Liver (tissue), 9 donors: ENCODE data around the gene WASF2. TPM values are rescaled to one million over a fixed set of nuclear protein-coding genes. Genes with fewer than 3 reads are reported as not detected.

Source experiments
- DNase-seq: peaks from one replicate; pipeline ENCODE4 v3.0.0-alpha.2; 2017; ENCODE audit warnings: low spot score
- H3K27ac ChIP-seq, 2 donors: one replicate each; pipeline ENCODE4 v1.7.0; 2013; ENCODE audit warnings: inconsistent platforms in 2 of 2, low read length in 2 of 2, control low read depth in 1 of 2, low read depth in 1 of 2, mild to moderate bottlenecking in 1 of 2
- H3K27me3 ChIP-seq, 4 donors: one replicate each; pipeline versions ENCODE4 v1.6.1 to v1.7.0; 2013; ENCODE audit warnings: low read length in 3 of 4, inconsistent platforms in 1 of 4, mild to moderate bottlenecking in 1 of 4, moderate library complexity in 1 of 4; ENCODE audit not compliant: control insufficient read depth in 4 of 4, insufficient read depth in 4 of 4
- H3K36me3 ChIP-seq, 4 donors: one replicate each; pipeline versions ENCODE4 v1.6.1 to v1.7.0; 2013; ENCODE audit warnings: low read length in 3 of 4, mild to moderate bottlenecking in 3 of 4, low read depth in 1 of 4, moderate library complexity in 1 of 4; ENCODE audit not compliant: control insufficient read depth in 4 of 4, insufficient read depth in 3 of 4
- H3K4me1 ChIP-seq, 4 donors: one replicate each; pipeline versions ENCODE4 v1.6.1 to v1.7.0; 2013; ENCODE audit warnings: low read length in 3 of 4, mild to moderate bottlenecking in 3 of 4, moderate library complexity in 1 of 4; ENCODE audit not compliant: control insufficient read depth in 4 of 4, insufficient read depth in 4 of 4
- H3K4me3 ChIP-seq, 3 donors: one replicate each; pipeline versions ENCODE4 v1.6.1 to v1.7.0; 2013; ENCODE audit warnings: low read length in 3 of 3, control low read depth in 1 of 3, low read depth in 1 of 3, mild to moderate bottlenecking in 1 of 3
- H3K9ac ChIP-seq, 2 donors: one replicate each; pipeline ENCODE4 v1.7.0; 2013; ENCODE audit warnings: low read length in 2 of 2, mild to moderate bottlenecking in 2 of 2, moderate library complexity in 2 of 2, control low read depth in 1 of 2, low read depth in 1 of 2
- H3K9me3 ChIP-seq, 4 donors: one replicate each; pipeline versions ENCODE4 v1.6.1 to v1.7.0; 2013; ENCODE audit warnings: low read length in 3 of 4; ENCODE audit not compliant: control insufficient read depth in 4 of 4
- EGR1 ChIP-seq, 2 donors: IDR thresholded peaks; 2 replicates each; pipeline ENCODE4 v1.6.1; 2016 to 2018; ENCODE audit warnings: antibody characterized with exemption in 2 of 2, low read depth in 2 of 2
- FOXA1 ChIP-seq: IDR thresholded peaks from 2 replicates; pipeline ENCODE4 v1.6.1; 2016; ENCODE audit warnings: antibody characterized with exemption
- FOXA2 ChIP-seq: IDR thresholded peaks from 2 replicates; pipeline ENCODE4 v1.6.1; 2016; ENCODE audit warnings: antibody characterized with exemption
- GABPA ChIP-seq, 2 donors: IDR thresholded peaks in 1 of 2; conservative IDR thresholded peaks in 1 of 2; 2 replicates each; pipeline ENCODE4 v1.6.1; 2016; ENCODE audit warnings: antibody characterized with exemption in 2 of 2, mild to moderate bottlenecking in 1 of 2, moderate library complexity in 1 of 2
- HNF4G ChIP-seq: IDR thresholded peaks from 2 replicates; pipeline ENCODE4 v1.6.1; 2016; ENCODE audit warnings: antibody characterized with exemption
- JUND ChIP-seq, 2 donors: IDR thresholded peaks; 2 replicates each; pipeline ENCODE4 v1.6.1; 2016; ENCODE audit warnings: antibody characterized with exemption in 2 of 2
- MAX ChIP-seq: IDR thresholded peaks from 2 replicates; pipeline ENCODE4 v1.6.1; 2016; ENCODE audit warnings: antibody characterized with exemption
- RAD21 ChIP-seq, 2 donors: IDR thresholded peaks; 2 replicates each; pipeline ENCODE4 v1.6.1; 2016; ENCODE audit warnings: antibody characterized with exemption in 2 of 2, mild to moderate bottlenecking in 2 of 2
- REST ChIP-seq: IDR thresholded peaks from 2 replicates; pipeline ENCODE4 v1.6.1; 2016; ENCODE audit warnings: antibody characterized with exemption, mild to moderate bottlenecking
- RXRA ChIP-seq, 2 donors: IDR thresholded peaks; 2 replicates each; pipeline ENCODE4 v1.6.1; 2017 to 2018; ENCODE audit warnings: antibody characterized with exemption in 2 of 2, mild to moderate bottlenecking in 1 of 2
- SP1 ChIP-seq: IDR thresholded peaks from 2 replicates; pipeline ENCODE4 v1.6.1; 2018; ENCODE audit warnings: antibody characterized with exemption, mild to moderate bottlenecking
- TAF1 ChIP-seq: conservative IDR thresholded peaks from 2 replicates; pipeline ENCODE4 v1.6.1; 2016; ENCODE audit warnings: antibody characterized with exemption, mild to moderate bottlenecking
- YY1 ChIP-seq: IDR thresholded peaks from 2 replicates; pipeline ENCODE4 v1.6.1; 2016; ENCODE audit warnings: antibody characterized with exemption, mild to moderate bottlenecking
- ZBTB33 ChIP-seq: IDR thresholded peaks from 2 replicates; pipeline ENCODE4 v1.6.1; 2016; ENCODE audit warnings: antibody characterized with exemption
- WGBS: extraction: QIAGEN DNeasy Blood & Tissue Kit; methylation state at CpG from one replicate; pipeline ENCODE4 v1.1.7; 2013; 5-methylcytosine and 5-hydroxymethylcytosine counted together
- polyA plus RNA-seq, 2 donors: library from polyadenylated mRNA; stranded (reverse) in 1 of 2; unstranded in 1 of 2; fragments of 200-250 nt in 1 of 2; fragments of >200 nt in 1 of 2; fragmentation: Nextera tagmentation in 1 of 2; extraction: Ambion mirVana in 1 of 2; gene quantifications; one replicate each; pipeline versions ENCODE4 v1.2.1 to v1.2.3, GENCODE V29; 2013 to 2015
- total RNA-seq, 2 donors: library from RNA; depleted of rRNA; stranded (reverse); fragments of >200 nt; gene quantifications; one replicate each; pipeline ENCODE4 v1.2.3, GENCODE V29; 2014
- donor health status: healthy.
- donor health status: healthy.
- donor health status: healthy.
- donor health status: healthy.
- donor health status: healthy.

The WASF2 gene
- total and polyA plus RNA-seq, 4 donors = 11.6 to 37.7 (median 18.7) TPM

- no peaks in the 10 kb centered on the region for H3K27me3 ChIP-seq
- no peaks in the 10 kb centered on the region for H3K9me3 ChIP-seq
- TF ChIP-seq ZBTB33 = no peak
- TF ChIP-seq RAD21 (IDR thresholded peaks at IDR 0.05) = no peak
- no peak for TF ChIP-seq TAF1
- TF ChIP-seq SP1 = no peak
- no peak for TF ChIP-seq YY1
- no peak for TF ChIP-seq GABPA (IDR thresholded peaks at IDR 0.05 in 1 of 2, conservative IDR thresholded peaks at IDR 0.05 in 1 of 2)
- TF ChIP-seq JUND (IDR thresholded peaks at IDR 0.05) = no peak
- TF ChIP-seq MAX = no peak
- no peak for TF ChIP-seq HNF4G
- no peak for TF ChIP-seq EGR1 (IDR thresholded peaks at IDR 0.05; ENCODE audit: low read depth in 2 of 2)
- TF ChIP-seq FOXA1 = no peak
- no peak for TF ChIP-seq FOXA2
- TF ChIP-seq REST = no peak
- H3K9ac ChIP-seq = peak overlapping the region in 1 of 2 donors; percentile 14
- peaks cover 0 to 4% (median 0%) of the 10 kb centered on the region in 4 donors for H3K36me3 ChIP-seq
- no peak overlapping the region for H3K27ac ChIP-seq
- H3K4me3 ChIP-seq = no peak overlapping the region
- 88% methylated on average over 1 of the region's 1 CpG for WGBS
- DNase-seq = no peak
- H3K4me1 ChIP-seq = peaks cover 0 to 11% (median 8%) of the 10 kb centered on the region in 4 donors
These were observed 51.3 kb downstream of the WASF2 start for GRCh38 chr1:27438621-27439061.

GRCh38 chr1:27436204-27437159 lies 53.5 kb downstream of the WASF2 start:
- Histone ChIP-seq H3K4me1 (peaks cover 0 to 15% (median 9%) of the 10 kb centered on the region in 4 donors), H3K27ac (peak overlapping the region in 1 of 2 donors; percentile 62), H3K9me3 (no peaks in the 10 kb centered on the region), H3K9ac (no peak overlapping the region), H3K4me3 (no peak overlapping the region), H3K27me3 (no peaks in the 10 kb centered on the region), H3K36me3 (no peaks in the 10 kb centered on the region)
- TF ChIP-seq RAD21 (IDR thresholded peaks at IDR 0.05) (peak in 1 of 2 donors; percentile 10), REST (no peak), MAX (no peak), SP1 (peak; percentile 23), RXRA (IDR thresholded peaks at IDR 0.05) (no peak)
- 69% methylated on average over 5 of the region's 5 CpGs for WGBS
- no peak for DNase-seq
